Esophagus muscularis mucosa (tissue), 4 donors: ENCODE results near the gene LMF1. TPM values are rescaled to one million over a fixed set of nuclear protein-coding genes. Genes with fewer than 3 reads are reported as not detected.

Experiments used
- DNase-seq: peaks from one replicate; pipeline ENCODE4 v3.0.0-alpha.2; 2017; ENCODE audit errors: extremely low spot score
- H3K27ac ChIP-seq, 4 donors: fragments of 200-600 bp; sonication (generic); replicated peaks in 1 of 4; 1 replicate in 3 of 4; 2 replicates in 1 of 4; pipeline ENCODE4 v1.5.1; 2016 to 2019; ENCODE audit warnings: mild to moderate bottlenecking in 1 of 4
- H3K27me3 ChIP-seq, 4 donors: fragments of 200-600 bp; sonication (generic); one replicate each; pipeline versions ENCODE4 v1.5.1 to v1.6.0; 2016 to 2019
- H3K36me3 ChIP-seq, 4 donors: fragments of 200-600 bp; sonication (generic); one replicate each; pipeline ENCODE4 v1.5.1; 2016 to 2019
- H3K4me1 ChIP-seq, 4 donors: fragments of 200-600 bp; sonication (generic); one replicate each; pipeline ENCODE4 v1.5.1; 2016 to 2019
- H3K4me3 ChIP-seq, 4 donors: fragments of 200-600 bp; sonication (generic); 1 replicate in 2 of 4; 2 replicates in 2 of 4; pipeline ENCODE4 v1.5.1; 2016 to 2019; ENCODE audit warnings: mild to moderate bottlenecking in 4 of 4, moderate library complexity in 1 of 4
- H3K9me3 ChIP-seq, 4 donors: fragments of 200-600 bp; sonication (generic); 1 replicate in 3 of 4; 2 replicates in 1 of 4; pipeline ENCODE4 v1.5.1; 2016 to 2019
- CTCF ChIP-seq, 3 experiments: fragments of 200-600 bp in 2 of 3; fragments of 450-650 bp in 1 of 3; sonication (generic) in 2 of 3; IDR thresholded peaks; one replicate each; pipeline ENCODE4 v1.5.1; 2017 to 2019; ENCODE audit warnings: antibody characterized with exemption in 3 of 3, mild to moderate bottlenecking in 2 of 3, moderate library complexity in 1 of 3
- EP300 ChIP-seq: sonication (generic); formaldehyde crosslinking; IDR thresholded peaks from one replicate; pipeline ENCODE4 v1.6.1; 2017; ENCODE audit warnings: antibody characterized with exemption
- POLR2A ChIP-seq: fragments of 450-650 bp; IDR thresholded peaks from one replicate; pipeline ENCODE4 v1.6.1; 2017; ENCODE audit warnings: antibody characterized with exemption, moderate library complexity, mild to moderate bottlenecking, low read depth
- POLR2AphosphoS5 ChIP-seq, 2 donors: sonication (generic); formaldehyde crosslinking; IDR thresholded peaks; one replicate each; pipeline ENCODE4 v1.6.1; 2017; ENCODE audit warnings: antibody characterized with exemption in 2 of 2
- WGBS: methylation state at CpG from one replicate; pipeline ENCODE4 v1.1.5; 2018; 5-methylcytosine and 5-hydroxymethylcytosine counted together
- intact Hi-C: fragments of 100-400 bp; cut with DNase I; formaldehyde crosslinking; loops from one replicate; pipeline ENCODE4 v1.15.1; 2023
- total RNA-seq, 4 donors: library from RNA; depleted of rRNA; stranded (reverse); fragments of >200 nt; gene quantifications; one replicate each; pipeline versions ENCODE4 v1.1.0 to v1.2.1, GENCODE V29; 2016

Gene LMF1
- total RNA-seq, 4 donors from 2014 or later = 14.5 to 32.0 (median 23.8) TPM

GRCh38 chr16:978403-978802 is 7.6 kb upstream of the LMF1 start:
- Histone ChIP-seq H3K27ac (no peak overlapping the region), H3K36me3 (no peaks in the 10 kb centered on the region), H3K4me3 (no peak overlapping the region), H3K4me1 (peaks cover 12 to 55% (median 50%) of the 10 kb centered on the region in 4 donors), H3K9me3 (no peaks in the 10 kb centered on the region), H3K27me3 (peaks cover 0 to 62% (median 23%) of the 10 kb centered on the region in 4 donors)
- no peak for DNase-seq
- TF ChIP-seq EP300 (no peak), CTCF (IDR thresholded peaks at IDR 0.05) (no peak), POLR2AphosphoS5 (IDR thresholded peaks at IDR 0.05) (no peak), POLR2A (no peak)
- intact Hi-C loops = no loop called here
- 82% methylated on average over 6 of the region's 9 CpGs for WGBS

DNA sequence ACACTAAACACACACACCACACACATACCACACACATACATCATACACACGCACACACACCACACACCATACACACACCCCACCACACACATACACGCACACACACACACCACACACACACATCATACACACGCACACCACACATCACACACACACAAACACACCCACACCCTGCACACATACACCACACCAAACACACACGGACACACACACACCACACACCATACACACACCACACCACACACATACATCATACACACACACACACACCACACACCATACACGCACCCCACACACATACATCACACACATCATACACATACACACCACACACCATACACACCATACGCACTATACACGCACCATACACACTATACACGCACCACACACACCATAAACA is 7.1 kb upstream of the LMF1 start:
- peaks cover 0 to 57% (median 20%) of the 10 kb centered on the region in 4 donors for H3K27me3 ChIP-seq
- TF ChIP-seq POLR2AphosphoS5 (IDR thresholded peaks at IDR 0.05) (no peak), CTCF (IDR thresholded peaks at IDR 0.05) (no peak), POLR2A (no peak), EP300 (no peak)
- 90% methylated on average over 8 of the region's 8 CpGs for WGBS
- H3K4me3 ChIP-seq = no peak overlapping the region
- no peaks in the 10 kb centered on the region for H3K9me3 ChIP-seq
- DNase-seq = no peak
- peak overlapping the region in 2 of 4 donors; percentile 46 to 53 for H3K27ac ChIP-seq
- H3K36me3 ChIP-seq = no peaks in the 10 kb centered on the region
- peaks cover 12 to 55% (median 50%) of the 10 kb centered on the region in 4 donors for H3K4me1 ChIP-seq
- intact Hi-C loops = no loop called here

DNA sequence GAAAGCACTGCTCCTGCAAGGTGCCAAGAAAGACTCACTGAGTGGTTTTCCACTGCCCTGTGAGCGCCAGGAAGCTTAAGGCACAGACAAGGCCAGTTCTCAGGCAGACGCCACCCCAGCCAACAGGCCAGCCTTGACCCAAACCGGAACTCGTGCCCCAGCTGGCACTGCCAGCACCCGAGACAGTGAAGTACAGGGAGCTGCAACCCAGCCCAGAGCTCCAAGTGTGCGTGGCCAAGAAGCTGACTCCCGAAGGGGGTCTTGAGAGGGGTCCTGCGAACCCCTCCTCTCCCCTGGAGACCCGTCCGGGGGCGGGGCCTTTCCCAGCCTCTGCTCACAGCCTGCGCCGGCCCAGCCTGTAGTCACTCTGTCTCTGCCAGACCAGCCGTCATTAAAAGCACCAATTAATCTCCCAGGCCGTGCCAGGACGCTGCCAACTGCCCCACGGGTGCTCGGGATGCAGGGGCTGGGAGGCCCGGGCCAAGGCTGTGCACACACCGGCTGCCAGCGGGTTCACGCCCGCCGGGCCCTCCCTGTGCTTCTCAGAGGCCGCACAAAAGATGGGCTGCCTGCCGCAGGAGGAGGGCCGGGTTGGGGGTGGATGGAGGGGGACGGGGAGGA is 6.4 kb upstream of the LMF1 start:
- TF ChIP-seq POLR2AphosphoS5 (IDR thresholded peaks at IDR 0.05) (no peak), POLR2A (no peak), CTCF (IDR thresholded peaks at IDR 0.05) (no peak), EP300 (no peak)
- Histone ChIP-seq H3K4me1 (peaks cover 10 to 52% (median 45%) of the 10 kb centered on the region in 4 donors), H3K36me3 (no peaks in the 10 kb centered on the region), H3K27ac (peak overlapping the region; percentile 46 to 72 (median 54)), H3K9me3 (no peaks in the 10 kb centered on the region), H3K4me3 (no peak overlapping the region), H3K27me3 (peaks cover 0 to 50% (median 13%) of the 10 kb centered on the region in 4 donors)
- WGBS = 60% methylated on average over 3 of the region's 28 CpGs
- intact Hi-C loops = no loop called here
- no peak for DNase-seq

DNA sequence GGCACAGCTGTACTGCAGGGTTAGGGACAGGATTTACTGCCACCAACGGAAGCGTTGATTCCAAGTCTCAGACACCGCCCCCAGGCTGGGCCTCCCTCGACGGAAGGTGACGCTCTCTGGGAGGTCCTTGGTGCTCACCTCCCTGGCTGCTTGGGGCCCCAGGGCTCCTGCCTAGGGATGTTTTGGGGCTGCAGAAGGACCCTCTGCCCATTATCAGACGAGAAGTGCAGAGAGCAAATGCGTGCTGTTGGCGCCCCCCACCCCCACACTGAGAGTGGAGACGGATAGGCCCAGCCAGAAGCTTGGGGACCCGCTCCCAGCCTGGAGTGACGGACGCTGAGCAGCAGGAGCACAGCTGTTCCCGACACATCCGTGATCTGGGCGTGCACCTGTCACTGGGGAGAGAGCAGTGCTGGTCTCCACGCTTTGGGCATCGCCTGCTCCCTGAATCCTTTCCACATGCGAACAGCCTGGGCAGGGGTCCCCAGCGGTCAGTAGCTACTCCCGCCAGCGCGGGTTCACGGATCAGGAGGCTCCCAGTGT is 5.7 kb upstream of the LMF1 start:
- H3K9me3 ChIP-seq = no peaks in the 10 kb centered on the region
- no peak overlapping the region for H3K4me3 ChIP-seq
- DNase-seq = no peak
- H3K27me3 ChIP-seq = peaks cover 0 to 42% (median 10%) of the 10 kb centered on the region in 4 donors
- 63% methylated on average over 2 of the region's 24 CpGs for WGBS
- peaks cover 8 to 50% (median 39%) of the 10 kb centered on the region in 4 donors for H3K4me1 ChIP-seq
- intact Hi-C loops = no loop called here
- H3K36me3 ChIP-seq = no peaks in the 10 kb centered on the region
- H3K27ac ChIP-seq = peak overlapping the region; percentile 46 to 72 (median 54)
- no peak for TF ChIP-seq POLR2AphosphoS5 (IDR thresholded peaks at IDR 0.05)
- no peak for TF ChIP-seq POLR2A
- no peak for TF ChIP-seq CTCF (IDR thresholded peaks at IDR 0.05)
